SK-N-SH treated with all-trans-retinoic acid at 6 μM for 48 hours (cell line): ENCODE measurements around the gene FOXL3.

ENCODE experiments used
- ATAC-seq: fragments of 200-7000 bp; cut with Tn5 transposase; 3 replicates; pipeline ENCODE4 v1.9.1; 2020; ENCODE audit warnings: mild to moderate bottlenecking, moderate library complexity
- BACH2 ChIP-seq: fragments of 250-450 bp; sonication (Bioruptor Pico); IDR thresholded peaks from 2 replicates; pipeline ENCODE4 v1.9.0; 2021; ENCODE audit warnings: mild to moderate bottlenecking, borderline replicate concordance
- CREB5 ChIP-seq: fragments of 250-450 bp; sonication (Bioruptor Pico); IDR thresholded peaks from 2 replicates; pipeline ENCODE4 v1.5.1; 2020; ENCODE audit warnings: low read depth, mild to moderate bottlenecking, moderate library complexity
- CSDC2 ChIP-seq: fragments of 250-450 bp; sonication (Bioruptor Pico); IDR thresholded peaks from 2 replicates; pipeline ENCODE4 v1.5.0; 2020; ENCODE audit warnings: mild to moderate bottlenecking, moderate library complexity
- CSRNP3 ChIP-seq: fragments of 250-450 bp; sonication (Bioruptor Pico); IDR thresholded peaks from 2 replicates; pipeline ENCODE4 v1.5.1; 2021; ENCODE audit warnings: mild to moderate bottlenecking, moderate library complexity
- ESRRG ChIP-seq: fragments of 250-450 bp; sonication (Bioruptor Pico); IDR thresholded peaks from 2 replicates; pipeline ENCODE4 v1.6.1; 2021; ENCODE audit warnings: mild to moderate bottlenecking
- ISL1 ChIP-seq: fragments of 250-450 bp; sonication (Bioruptor Pico); IDR thresholded peaks from 2 replicates; pipeline ENCODE4 v2.1.2; 2022; ENCODE audit warnings: mild to moderate bottlenecking, moderate library complexity
- OSR1 ChIP-seq: fragments of 250-450 bp; sonication (Bioruptor Pico); IDR thresholded peaks from 2 replicates; pipeline ENCODE4 v1.8.0; 2022; ENCODE audit warnings: moderate library complexity, mild to moderate bottlenecking, inconsistent platforms
- PATZ1 ChIP-seq: fragments of 250-450 bp; sonication (Bioruptor Pico); IDR thresholded peaks from 2 replicates; pipeline ENCODE4 v1.8.0; 2020; ENCODE audit warnings: mild to moderate bottlenecking, moderate library complexity, borderline replicate concordance
- PPARA ChIP-seq: fragments of 250-450 bp; sonication (Bioruptor Pico); IDR thresholded peaks from 2 replicates; pipeline ENCODE4 v1.5.0; 2020; ENCODE audit warnings: mild to moderate bottlenecking, borderline replicate concordance
- SNAI2 ChIP-seq: fragments of 250-450 bp; sonication (Bioruptor Pico); IDR thresholded peaks from 2 replicates; pipeline ENCODE4 v1.5.0; 2020; ENCODE audit warnings: mild to moderate bottlenecking, moderate library complexity
- TCF4 ChIP-seq: fragments of 250-450 bp; sonication (Bioruptor Pico); IDR thresholded peaks from 2 replicates; pipeline ENCODE4 v1.8.0; 2021; ENCODE audit warnings: mild to moderate bottlenecking, moderate library complexity, borderline replicate concordance
- TOX ChIP-seq: fragments of 250-450 bp; sonication (Bioruptor Pico); IDR thresholded peaks from 2 replicates; pipeline ENCODE4 v1.8.0; 2021; ENCODE audit warnings: mild to moderate bottlenecking, moderate library complexity, borderline replicate concordance
- ZFP3 ChIP-seq: fragments of 250-450 bp; sonication (Bioruptor Pico); IDR thresholded peaks from 2 replicates; pipeline ENCODE4 v1.5.0; 2020; ENCODE audit warnings: mild to moderate bottlenecking, moderate library complexity
- ZFP30 ChIP-seq: fragments of 450-650 bp; formaldehyde crosslinking; IDR thresholded peaks from 2 replicates; pipeline ENCODE4 v1.5.0; 2022; ENCODE audit warnings: mild to moderate bottlenecking, moderate library complexity
- ZNF70 ChIP-seq: fragments of 450-650 bp; formaldehyde crosslinking; IDR thresholded peaks from 2 replicates; pipeline ENCODE4 v1.5.0; 2020; ENCODE audit warnings: mild to moderate bottlenecking, moderate library complexity
- ZNF8 ChIP-seq: fragments of 450-650 bp; formaldehyde crosslinking; IDR thresholded peaks from 2 replicates; pipeline ENCODE4 v1.5.0; 2020; ENCODE audit warnings: mild to moderate bottlenecking, moderate library complexity

The FOXL3 gene

GRCh38 chr7:264541-265191 lies 25.3 kb upstream of the FOXL3 start:
- TF ChIP-seq PATZ1 (CRISPR knock-in tag) (no peak), ISL1 (CRISPR knock-in tag) (no peak), CREB5 (no peak), ZFP30 (CRISPR knock-in tag) (no peak), OSR1 (CRISPR knock-in tag) (no peak), TCF4 (CRISPR knock-in tag) (no peak), SNAI2 (CRISPR knock-in tag) (no peak), CSRNP3 (no peak), ESRRG (CRISPR knock-in tag) (no peak)
- no peak for ATAC-seq

- TF ChIP-seq ISL1 (CRISPR knock-in tag) (no peak), CSRNP3 (no peak)
- peak; percentile 12; the same call in 1 of the 3 replicates for ATAC-seq
Observed at GRCh38 chr7:265192-265997, 24.6 kb upstream of the FOXL3 start.

GRCh38 chr7:265998-266850 lies 23.7 kb upstream of the FOXL3 start:
- TF ChIP-seq TCF4 (CRISPR knock-in tag) (no peak), ISL1 (CRISPR knock-in tag) (no peak), CREB5 (no peak), BACH2 (CRISPR knock-in tag) (no peak), CSDC2 (CRISPR knock-in tag) (no peak), PPARA (no peak), ZFP3 (CRISPR knock-in tag) (no peak), ZNF8 (no peak), OSR1 (CRISPR knock-in tag) (no peak), PATZ1 (CRISPR knock-in tag) (no peak), ZNF70 (CRISPR knock-in tag) (no peak), TOX (CRISPR knock-in tag) (no peak), SNAI2 (CRISPR knock-in tag) (no peak), CSRNP3 (no peak)
- TF ChIP-seq, all 23 proteins: peak for 0
- ATAC-seq, result peak; percentile 20
